ENCODE measurements around the gene MITF. TPM values are rescaled to one million over a fixed set of nuclear protein-coding genes. Genes with fewer than 3 reads are reported as not detected.

MITF gene
- total and polyA plus RNA-seq, 2 donors (not counting 1 experiment from before 2014, with no cell fraction given) = 0.10 TPM; not detected in 1

GRCh38 chr3:70011582-70011981 lies 272.3 kb downstream of the MITF start:
- ChIA-PET CTCF (no interaction called here), POLR2A (no interaction called here)
- DNase-seq = no peak
- no peak for ATAC-seq (ENCODE audit: low read depth)
- no peaks in the 10 kb centered on the region for H3K79me2 ChIP-seq (ENCODE audit: control insufficient read depth, insufficient read depth, low read length)
- H4K20me1 ChIP-seq (ENCODE audit: control insufficient read depth, insufficient read depth, low read length, poor library complexity, severe bottlenecking) = no peaks in the 10 kb centered on the region
- H3K4me2 ChIP-seq (replicated peaks; ENCODE audit: low read depth, low read length, poor library complexity, severe bottlenecking) = no peak overlapping the region
- H2AFZ ChIP-seq (ENCODE audit: insufficient read depth, low read depth, low read length, poor library complexity, severe bottlenecking) = no peak overlapping the region
- H3K4me1 ChIP-seq (ENCODE audit: control insufficient read depth in 2 of 2, insufficient read depth in 2 of 2, low read length in 2 of 2) = no peaks in the 10 kb centered on the region
- no peak overlapping the region for H3K9ac ChIP-seq (ENCODE audit: low read length)
- intact Hi-C loops (cut with micrococcal nuclease) = no loop called here
- Mint-ChIP-seq H3K4me3 (no peak overlapping the region), H3K9me3 (ENCODE audit: insufficient read depth) (no peaks in the 10 kb centered on the region), H3K4me1 (no peaks in the 10 kb centered on the region), H3K27ac (no peak overlapping the region), H3K27me3 (peaks cover 3% of the 10 kb centered on the region)
- no CpG with 5 or more reads among the region's 1 CpG for WGBS (ENCODE audit: insufficient coverage)
- no peaks in the 10 kb centered on the region for H3K27me3 ChIP-seq (replicated peaks in 1 of 4; ENCODE audit: control extremely low read depth in 1 of 4, control insufficient read depth in 3 of 4, insufficient read depth in 4 of 4, low read length in 3 of 4)
- no peaks in the 10 kb centered on the region for H3K36me3 ChIP-seq (replicated peaks in 1 of 2; ENCODE audit: control extremely low read depth in 1 of 2, control insufficient read depth in 1 of 2, extremely low read depth in 1 of 2, insufficient read depth in 2 of 2, low read length in 1 of 2)
- TF ChIP-seq EZH2 (IDR thresholded peaks at IDR 0.05; ENCODE audit: borderline replicate concordance, insufficient read depth, low read depth, low read length, poor library complexity, severe bottlenecking) (no peak), CTCF (IDR thresholded peaks at IDR 0.05) (no peak)
- no peaks in the 10 kb centered on the region for H3K9me3 ChIP-seq (ENCODE audit: control extremely low read depth in 1 of 3, control insufficient read depth in 2 of 3, insufficient read depth in 1 of 3, low read length in 2 of 3)
- H3K4me3 ChIP-seq (ENCODE audit: control extremely low read depth in 1 of 5, extremely low read depth in 1 of 5, insufficient read depth in 1 of 5, low read depth in 2 of 5, low read length in 4 of 5) = no peak overlapping the region
- no peak overlapping the region for H3K27ac ChIP-seq (ENCODE audit: low read length in 2 of 2)

Small RNAs within 50 kb of the gene (small RNA-seq; reads per million reads assigned to genes)
- not detected for gene RN7SL418P (ENCODE audit: insufficient read length, low read depth, low replicate concordance)
